DMS114 treated with DMSO at 0.1 percent for 48 hours (cell line): ENCODE data around the gene ZBTB7C.
A peak's percentile ranks its signal among the peaks of the same experiment; 100 is the strongest.

Source experiments
- DNase-seq: peaks from one replicate; lab custom pipeline; 2025; ENCODE audit not compliant: unreplicated experiment; lab: John Stamatoyannopoulos, UW

Gene ZBTB7C

DNA sequence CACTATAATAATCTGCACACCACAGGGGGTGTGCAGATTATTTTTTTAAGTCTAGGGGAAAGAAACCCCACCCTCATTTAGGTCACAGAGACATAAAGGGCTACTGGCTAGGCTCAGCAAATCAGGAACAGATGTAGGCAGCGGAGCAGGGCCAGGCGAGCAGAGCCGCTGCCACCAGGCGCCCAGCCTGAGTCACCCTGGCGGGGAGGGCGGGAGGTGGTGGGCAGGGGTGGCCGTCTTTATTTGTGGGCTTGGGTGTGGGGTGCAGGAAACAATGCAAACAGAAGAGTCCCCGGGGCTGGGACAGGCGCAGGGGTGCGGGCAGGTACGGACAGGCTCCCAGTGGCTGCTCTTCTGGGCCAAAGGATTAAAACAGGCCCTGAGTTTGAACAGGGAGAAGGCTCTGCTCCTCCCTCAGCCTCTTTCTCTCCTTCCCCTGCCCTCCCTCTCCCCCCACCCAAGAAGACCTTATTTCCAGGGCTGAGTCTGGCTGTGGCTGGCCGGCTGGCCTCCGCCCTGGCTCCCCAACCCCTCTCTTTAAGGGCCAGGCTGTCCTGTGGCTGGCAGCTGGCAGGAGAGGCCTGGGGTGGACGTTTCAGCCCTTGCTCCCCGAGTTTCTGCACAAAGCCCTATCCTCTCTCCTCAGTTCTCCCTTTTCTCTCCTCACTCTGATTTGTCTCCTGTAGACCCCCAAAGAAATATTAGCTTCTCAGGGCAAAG lies 335.8 kb downstream of the ZBTB7C start:
- DNase-seq, result no peak

DNA sequence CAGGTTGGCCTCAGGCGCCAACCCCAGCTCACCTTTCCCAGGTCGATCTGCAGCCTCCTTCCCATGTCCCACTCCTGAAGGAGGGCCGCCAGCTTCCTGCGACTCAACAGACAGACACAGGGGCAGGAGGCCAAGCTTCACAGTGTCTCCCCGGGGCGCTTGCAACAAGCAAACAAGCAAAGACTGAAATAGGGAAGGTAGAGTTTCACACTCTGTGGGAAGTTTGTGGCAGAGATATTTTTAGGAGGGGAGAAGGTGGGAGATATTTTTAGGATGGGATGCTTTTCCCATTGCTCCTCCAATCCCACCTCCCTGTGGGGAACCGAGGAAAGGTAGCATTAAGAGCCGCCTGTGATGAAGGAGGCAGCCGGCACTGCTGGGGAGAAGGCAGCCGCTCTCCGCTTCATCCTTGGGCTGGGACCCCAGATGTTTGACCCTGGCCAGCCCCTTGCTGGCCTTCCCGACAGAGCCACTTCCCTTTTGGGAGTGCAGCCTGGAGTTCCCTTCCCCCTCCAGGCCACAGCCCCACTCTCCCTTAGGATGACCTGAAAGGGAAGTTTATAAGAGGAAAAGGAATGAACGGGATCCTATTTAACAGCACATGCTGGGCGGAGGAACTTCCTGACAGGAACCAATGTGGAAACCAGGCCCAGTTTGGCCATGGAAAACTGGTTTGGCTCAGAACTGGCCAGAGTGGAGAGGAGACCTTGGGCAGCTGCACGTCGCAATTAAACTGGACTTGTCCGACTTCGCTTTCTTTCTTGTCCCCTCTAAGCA lies 336.6 kb downstream of the ZBTB7C start:
- no peak for DNase-seq

DNA sequence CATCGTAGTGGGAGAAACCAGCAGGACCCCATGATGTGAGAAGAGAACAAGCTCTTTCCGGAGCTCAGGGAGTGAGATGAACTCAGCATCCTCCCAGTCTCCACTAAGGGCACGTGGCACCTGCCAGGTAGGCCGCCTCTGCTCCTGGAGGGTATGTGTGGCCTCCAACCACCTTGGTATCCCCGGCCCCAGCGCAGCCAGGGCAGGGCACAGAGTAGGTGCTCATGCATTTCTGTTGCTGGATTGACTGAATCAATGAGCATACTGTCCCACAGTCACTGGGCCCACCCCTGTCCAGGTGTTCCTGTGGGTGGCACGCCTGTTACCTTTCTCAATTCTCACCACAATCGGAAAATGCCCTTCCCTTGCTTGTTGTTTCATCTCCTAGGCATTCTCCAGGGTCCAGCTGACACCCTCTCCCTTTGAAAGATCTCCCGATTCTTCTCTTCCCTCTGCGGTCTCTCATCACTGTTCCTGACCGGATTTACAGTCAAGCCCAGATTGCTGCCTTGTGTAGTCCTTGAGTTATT lies 340.2 kb downstream of the ZBTB7C start:
- DNase-seq, result no peak

DNA sequence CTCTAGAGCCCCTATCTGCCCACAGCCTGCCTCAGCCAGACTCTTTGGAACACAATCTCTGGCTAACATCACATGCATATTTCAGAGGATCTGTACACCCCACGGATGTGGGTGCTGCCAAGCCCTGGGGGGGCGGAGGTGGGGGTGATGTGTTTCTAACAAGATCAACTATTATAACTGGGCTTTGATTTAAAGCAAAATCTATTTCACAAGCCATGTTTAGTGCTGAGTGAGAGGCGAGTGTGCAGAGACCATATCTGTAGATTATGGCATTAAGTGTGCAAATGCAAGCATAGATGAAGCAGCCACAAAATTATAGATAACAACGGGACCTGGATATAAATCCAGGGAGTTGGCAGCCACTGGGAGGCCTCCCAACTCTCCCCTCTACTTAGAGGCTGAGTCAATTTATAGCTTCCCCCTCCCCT lies 342.9 kb downstream of the ZBTB7C start:
- no peak for DNase-seq

DNA sequence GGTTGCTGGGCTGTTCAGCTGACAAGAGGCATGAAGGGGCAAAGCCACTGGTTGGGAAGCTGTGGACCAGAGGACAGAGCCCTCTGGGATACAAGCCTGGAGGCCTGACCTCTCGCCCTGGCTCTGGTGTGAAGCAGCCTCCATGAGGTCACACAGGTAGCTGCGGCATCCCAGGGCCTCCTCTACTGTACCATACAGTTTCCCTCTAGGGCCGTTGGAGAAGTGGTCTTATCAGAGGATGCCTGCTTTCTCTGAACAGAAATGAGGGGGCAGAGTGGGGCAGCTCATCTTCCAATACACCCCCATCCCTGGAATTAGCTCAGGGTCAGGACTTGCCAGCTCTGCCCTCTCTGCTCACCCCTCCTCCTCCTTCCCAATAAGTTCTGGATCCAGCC lies 343.6 kb downstream of the ZBTB7C start:
- DNase-seq, result peak; percentile 7

DNA sequence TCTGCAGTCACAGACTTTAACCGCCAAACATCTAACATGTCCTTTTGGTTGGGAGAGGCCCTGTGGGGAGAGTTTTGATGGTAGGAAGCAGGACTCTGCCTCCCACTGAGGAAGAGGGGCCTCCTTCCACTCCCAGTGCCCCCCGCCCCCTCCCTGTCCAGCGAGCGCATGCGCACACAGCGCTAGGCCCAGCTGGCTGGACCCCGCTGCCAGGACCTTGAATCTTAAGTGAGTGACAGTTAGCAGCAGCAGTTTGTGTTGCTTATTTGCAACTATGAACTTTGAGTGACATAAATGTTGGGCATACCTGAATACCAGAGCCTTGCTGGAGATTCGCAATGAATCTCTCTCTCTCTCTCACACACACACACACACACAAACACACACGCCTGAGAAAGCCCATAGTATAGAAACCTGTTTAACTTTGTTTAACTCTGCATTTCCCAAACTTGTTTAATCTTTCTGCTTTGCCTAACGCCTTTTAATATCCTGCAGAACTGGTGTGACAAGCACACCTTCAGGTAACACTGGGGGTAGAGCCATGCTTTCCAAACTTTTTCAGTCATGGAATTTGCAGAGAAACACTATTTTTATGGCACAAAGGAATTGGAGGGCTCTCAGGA lies 344.1 kb downstream of the ZBTB7C start:
- DNase-seq, result no peak

DNA sequence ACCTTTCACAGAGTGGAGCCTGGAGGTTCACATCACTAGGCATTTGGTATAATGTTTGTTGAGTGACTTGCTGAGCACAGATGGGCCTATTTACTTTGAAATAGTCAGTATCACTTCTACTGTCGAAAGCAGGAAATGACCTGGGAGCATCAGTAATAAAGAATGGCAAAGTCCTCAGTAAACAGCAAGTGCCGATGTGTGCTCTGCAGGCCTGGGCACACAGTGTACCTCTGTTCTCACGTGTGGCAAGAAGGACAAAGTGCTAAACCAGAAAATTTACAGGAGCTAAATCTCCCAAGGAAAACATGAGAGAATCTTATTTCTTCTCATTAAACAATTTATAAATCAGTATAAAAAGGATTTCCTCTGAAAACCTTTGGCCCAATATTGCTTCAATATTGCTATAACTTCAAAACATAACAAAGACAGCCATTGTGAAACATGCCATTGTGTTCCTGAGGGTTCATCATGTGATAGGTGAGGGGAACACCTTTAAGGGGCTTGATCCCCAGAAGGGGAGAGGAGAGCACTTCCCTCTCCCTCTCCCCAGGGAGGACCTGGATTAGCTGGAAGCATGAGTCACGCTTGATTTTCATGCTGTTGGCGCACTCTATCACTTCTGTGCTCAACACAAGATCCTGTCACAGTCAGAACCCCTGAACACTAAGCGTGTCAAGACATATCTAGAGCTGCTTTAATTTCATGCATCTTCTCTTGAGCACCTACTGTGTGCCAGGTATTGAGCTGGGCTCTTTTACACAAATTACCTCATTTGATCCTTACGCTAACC lies 347.2 kb downstream of the ZBTB7C start:
- DNase-seq, result no peak

DNA sequence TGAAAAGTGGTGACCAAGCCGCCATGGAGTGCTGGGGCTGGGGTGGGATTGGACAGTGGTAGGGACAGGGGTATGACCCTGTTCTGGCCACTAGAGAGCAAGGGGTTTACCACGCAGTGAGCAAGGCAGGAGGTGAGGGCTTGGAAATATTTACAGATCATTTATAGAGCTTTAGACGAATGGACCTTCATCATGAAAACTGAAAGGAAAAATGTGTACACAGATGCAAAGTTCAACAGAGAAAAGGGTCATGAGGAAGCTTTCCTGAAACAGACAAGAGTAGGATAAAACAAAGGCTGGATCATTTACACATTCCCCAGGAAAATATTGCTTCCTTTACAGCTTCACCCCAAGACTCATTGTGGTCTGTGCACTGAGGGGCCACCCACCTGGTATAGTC lies 348.2 kb downstream of the ZBTB7C start:
- no peak for DNase-seq

DNA sequence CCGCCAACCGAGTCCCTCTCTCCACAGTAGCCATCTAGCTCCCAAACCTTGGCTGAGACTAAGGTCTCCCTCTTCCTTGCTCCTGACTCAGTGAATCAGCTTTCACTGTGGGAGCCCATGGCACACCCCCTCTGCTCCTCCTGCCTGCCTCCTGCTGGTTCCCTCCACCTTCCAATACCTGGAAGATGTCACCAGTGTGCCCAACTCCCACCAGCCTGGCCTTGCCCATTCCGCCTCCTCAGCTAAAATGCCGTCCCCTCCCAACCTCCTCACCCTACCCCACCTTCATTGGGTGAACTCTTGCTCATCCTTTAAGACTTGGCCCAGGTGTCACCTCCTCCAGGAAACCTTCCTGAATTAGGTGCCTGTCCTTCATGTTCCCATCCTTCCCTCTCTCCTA lies 348.8 kb downstream of the ZBTB7C start:
- no peak for DNase-seq

DNA sequence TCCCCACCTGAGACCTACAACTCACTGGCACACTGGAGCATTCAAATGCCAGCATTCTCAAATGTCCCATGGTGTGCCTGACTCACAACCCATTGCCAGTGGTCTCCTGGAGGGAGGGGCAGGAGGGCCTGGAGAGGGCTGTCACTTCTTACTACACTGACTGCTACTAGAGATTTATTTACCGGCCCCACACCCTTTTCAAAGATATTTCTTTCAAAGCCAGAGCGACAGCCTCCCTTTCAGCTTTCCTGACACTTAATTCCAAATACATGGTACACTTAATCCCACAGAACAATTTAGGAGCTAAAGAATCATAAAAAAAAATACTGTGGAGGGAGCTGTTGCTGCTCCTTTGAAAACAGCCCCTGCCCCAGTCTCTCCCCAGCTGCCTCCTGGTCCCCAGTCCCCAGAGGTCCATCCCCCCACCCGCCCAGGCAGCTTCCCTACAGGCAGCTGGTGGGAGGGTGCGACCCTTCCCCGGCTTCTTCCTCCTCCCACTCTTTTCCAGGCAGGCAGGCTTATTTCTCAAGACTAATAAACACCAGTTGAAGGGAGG lies 349.6 kb downstream of the ZBTB7C start:
- no peak for DNase-seq

DNA sequence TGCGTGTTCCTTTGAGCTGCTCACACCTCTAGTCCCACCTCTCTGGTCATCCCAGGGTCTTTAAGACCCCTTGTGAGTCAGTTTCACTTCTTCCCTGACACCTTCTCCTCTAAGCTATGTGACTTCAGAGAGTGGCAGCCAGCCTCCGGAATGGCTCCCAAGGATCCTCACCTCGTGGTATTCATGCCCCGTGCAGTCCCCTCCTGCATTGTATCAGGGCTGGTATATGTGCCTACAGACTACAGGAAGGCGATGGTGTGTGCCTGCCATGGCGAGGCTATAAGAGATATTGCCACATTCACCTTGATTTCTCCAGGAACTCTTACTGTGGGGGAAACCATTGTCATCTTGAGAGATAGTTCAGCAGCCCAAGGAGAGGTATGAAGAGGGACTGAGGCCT lies 350.7 kb downstream of the ZBTB7C start:
- DNase-seq, result no peak

DNA sequence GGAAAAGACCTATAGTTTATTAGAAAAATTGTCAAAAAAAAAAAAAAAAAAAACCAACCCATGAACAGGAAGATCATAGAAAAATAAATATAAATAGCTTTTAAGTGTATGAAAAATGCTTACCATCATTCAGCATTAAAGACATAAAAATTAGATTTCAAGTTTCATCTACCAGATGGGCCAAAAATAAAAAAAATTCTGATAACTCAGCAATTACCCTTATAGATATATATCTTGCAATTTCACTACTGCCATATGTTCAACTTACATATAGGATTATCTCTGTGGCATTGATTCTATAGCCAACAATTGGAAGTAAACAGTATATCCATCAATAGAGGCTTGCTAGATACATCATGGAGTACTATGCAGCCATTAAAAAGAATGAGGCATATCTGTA lies 352.2 kb downstream of the ZBTB7C start:
- DNase-seq, result no peak

DNA sequence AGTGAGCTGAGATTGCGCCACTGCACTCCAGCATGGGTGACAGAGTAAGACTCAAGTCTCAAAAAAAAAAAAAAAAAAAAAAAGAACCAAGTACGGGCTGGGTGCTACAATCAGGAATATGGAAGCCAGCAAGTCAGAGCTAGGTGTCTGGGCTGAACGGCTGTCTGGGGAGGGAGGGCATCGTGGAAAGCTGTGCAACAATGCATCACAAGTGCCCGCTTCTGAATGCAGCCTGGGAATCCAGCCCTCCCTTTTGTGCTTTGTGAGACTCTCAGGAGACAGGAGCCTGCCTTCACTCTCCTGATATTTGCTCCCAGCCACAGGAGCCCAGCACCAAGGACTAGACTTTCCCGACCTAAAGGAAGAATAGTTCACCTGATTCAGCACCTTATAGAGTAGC lies 353.8 kb downstream of the ZBTB7C start:
- DNase-seq, result no peak

DNA sequence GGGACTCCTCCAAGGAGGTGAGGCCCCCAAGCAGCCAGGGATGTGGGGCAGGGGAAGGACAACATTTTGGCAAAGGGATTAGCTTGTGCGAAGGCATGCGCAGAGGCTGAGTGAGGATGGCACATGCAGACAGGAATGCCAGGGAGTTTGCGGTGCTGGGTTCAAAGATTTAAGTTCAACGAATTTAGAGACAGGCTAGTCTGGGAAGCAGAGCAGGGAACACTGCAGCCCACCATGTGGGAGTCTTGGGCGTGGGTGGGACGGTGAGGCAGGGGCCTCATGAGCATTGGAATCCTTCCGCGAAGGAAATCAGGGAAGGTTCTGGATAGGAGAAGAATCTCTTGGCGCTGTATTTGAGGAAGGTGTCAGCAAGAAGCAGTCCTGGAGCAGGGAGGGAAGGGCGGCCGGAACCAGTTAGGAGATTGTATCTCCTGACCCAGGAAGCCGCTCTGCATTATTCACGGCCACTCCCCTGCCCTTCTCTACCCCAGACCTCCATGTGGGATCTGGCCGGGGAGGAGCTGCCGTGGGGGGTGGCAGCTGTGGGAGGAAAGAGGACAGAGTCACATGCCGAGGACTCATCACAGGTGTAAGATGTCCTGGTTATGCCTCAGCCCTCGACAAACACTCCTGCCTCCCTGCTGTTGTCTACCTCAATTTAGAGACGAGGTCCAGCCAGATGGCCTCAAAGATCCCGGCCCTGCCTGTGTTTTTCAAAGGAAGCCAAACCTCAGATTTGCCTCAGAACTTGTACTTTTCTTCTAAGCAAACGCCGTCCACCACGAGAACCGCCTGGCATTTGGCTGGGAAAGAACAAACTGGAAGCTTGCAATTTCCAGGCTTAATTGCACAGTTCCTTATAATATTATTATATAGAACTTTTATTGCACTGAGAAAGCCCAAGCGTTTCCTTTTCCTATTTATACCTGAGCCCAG lies 355.0 kb downstream of the ZBTB7C start:
- no peak for DNase-seq

DNA sequence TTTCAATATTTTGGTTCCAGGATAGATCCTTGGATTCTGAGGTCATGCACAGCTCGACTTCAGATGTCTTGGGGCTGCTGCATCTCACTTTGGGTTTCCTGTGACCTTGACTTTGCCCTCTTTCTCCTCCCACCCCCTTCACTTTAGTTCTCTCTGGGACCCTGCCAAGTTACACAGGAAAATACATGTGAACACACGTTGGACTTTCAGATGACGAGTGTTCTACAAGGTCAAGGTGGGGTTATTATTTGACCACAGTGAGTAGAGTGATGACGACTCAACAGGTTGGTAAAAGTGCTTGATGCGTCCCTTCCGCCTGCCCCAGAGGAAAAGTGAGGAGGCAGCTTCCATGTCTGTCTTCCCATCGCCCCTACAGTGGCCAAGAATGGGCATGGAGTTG lies 356.3 kb downstream of the ZBTB7C start:
- DNase-seq, result no peak

DNA sequence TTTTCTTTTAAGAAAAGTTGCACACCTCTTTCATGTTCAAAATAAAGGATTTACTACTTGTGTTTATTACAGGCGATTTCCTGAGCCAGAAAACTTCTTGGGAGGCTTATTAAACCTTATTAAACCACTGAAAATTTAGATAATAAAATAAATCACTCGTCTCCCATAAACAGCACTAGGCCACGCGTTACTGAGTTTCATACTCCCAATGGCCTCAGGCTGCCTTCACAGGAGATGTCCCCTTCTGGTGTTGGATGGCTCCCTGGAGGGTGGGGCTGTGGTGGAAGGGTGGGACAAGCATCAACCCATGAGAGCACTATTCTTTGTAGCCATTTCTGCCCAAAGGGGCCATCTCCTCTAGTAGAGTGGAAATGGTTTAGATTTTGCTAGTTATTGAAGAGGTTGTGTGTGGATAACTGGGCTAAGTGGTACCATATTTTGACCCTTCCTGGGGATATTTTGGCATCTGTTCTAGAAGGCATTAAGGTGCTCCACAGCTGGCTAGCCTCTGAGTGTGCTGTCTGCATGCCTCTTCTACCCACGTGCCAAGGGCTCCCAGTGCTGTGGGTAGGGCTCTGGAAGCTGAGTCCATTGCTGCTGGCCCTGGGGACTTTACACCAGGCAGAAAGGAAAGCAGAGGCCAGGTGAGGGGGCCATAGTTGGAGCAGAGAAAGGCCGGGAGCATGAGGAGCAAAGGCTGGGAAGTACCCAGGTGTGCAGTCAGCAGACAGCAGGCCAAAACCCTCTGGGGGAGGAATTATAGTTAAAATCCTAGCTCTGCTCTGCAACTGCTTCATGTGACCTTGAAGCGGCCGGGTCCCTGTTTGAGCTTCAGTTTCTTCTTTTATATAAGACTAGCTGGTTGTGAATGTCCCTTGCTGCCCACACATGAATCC lies 357.0 kb downstream of the ZBTB7C start:
- no peak for DNase-seq

DNA sequence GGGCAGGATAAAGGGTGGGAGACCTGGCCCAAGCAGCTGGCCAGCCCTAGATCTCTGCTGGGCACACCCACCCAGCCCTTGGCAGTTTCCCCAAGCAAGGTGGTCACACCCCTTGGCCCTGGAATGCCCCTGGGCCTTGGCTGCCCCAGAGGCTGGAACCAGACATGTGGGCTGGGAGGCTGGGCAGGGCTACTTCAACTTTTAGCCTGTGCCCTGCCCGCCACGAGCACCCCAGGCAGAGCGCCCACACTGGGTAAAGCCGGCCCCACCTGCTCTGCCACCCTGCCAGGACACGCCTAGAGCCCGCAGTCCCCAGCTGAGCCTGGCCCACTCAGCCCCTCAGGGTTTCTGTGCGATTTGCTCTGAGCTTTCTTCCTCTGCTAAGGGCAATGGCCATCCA lies 359.0 kb downstream of the ZBTB7C start:
- no peak for DNase-seq

DNA sequence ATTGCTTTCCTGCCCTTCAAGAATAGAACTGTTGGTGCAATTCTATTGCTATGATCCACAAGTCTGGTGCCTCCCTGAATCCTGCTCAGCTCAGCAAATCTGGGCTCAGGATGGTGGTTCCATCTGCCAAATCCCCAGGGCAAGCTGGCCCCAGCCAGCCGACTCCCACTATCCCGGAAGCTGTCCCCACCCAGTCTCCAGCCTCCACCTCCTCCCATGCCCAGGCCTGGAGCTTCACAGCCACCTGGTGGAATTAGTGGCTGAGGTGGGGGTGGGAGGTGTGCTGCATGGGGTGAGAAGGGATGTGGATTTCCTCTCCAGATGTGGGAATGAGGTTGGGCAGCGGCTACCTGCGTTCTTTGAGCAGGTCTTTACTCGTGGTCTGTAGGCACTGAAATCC lies 359.4 kb downstream of the ZBTB7C start:
- DNase-seq, result no peak

DNA sequence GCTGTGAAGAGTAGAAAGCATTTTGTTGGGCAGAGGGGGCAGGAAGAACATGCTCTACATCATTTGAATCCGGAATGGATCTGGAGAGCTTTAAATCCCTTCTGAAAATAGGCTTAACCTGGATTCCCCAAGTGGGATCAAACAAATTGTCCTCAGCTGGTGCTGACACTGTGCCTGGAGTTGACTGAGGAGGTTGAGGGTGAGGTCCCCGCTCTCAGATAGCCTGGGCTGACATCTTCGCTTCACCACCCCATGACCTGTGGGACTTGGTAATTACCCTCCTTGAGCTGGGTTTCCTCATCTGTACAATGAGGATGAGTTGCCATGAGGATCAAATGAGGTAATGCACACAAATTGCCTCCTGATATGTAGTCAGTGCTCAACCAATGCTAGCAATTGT lies 360.9 kb downstream of the ZBTB7C start:
- DNase-seq, result no peak
